Measurements from ENCODE around the gene ARMC6.

ARMC6 gene

DNA sequence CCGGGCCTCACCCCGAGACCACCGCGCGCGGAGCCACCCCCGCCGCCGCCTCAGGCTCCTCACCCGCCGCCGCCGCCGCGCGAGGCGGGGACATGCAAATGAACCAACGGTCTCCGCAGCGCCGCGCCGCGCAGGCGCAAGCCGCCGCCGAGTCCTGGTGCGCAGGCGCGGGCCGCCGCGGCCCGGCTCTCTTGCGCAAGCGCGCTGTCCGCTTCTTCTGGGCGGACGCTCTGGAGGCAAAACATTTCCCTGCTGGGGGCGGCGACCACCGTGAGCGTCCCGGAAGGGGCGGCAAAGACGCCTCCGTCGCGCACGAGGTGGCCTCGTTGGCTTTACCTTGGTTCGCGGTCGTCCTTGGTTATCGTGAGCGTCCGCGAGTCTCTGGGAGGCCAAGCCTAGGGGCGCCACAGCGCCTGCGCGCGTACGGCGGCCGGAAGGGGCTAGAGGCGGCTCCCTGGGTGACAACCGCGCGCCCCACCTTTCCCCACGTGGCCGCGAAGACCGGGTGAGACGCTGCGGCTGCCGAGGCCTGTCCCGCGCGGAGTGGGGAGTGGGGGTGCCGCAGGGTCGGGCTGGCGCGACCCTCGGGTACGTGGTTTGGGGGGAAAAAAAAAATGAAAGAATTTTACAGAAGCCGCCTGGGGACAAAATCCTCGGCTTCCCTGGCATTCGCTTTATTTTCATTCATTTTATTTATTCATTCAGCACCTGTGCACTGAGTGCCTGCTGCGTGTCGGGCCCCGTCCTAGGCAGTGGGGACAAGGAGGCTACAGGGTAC lies at the start of gene ARMC6, which contains the start of gene SUGP2:
Gene ARMC6 (plus strand): TSS at position 178 of the 778 bp plus-strand sequence. CDS start 607 bp downstream, outside the sequence.
Gene SUGP2 (minus strand): TSS at position 92 of the 778 bp plus-strand sequence. CDS start 2,446 bp downstream, outside the sequence.
- peak; percentile 99 for DNase-seq (ENCODE audit: low spot score)

DNA sequence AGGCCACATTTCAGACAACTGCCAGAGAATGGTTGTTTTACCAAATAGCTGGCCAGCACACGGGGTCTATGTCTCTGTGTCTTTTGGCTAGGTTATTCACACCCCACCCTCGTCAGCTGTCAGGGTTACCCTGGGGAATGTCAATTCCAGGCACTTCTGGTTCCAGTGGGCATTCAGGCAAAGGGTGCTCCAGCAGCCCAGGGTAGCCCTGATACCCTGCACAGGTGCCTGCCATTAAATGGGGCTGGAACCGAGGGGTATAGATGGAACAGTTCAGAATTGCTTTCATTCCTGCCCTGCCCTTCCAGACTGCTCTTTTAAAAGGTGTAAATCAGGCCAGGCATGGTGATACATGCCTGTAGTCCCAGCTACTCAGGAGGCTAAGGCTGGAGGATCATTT lies 49.2 kb upstream of the ARMC6 start:
- DNase-seq (ENCODE audit: low spot score) = no peak

DNA sequence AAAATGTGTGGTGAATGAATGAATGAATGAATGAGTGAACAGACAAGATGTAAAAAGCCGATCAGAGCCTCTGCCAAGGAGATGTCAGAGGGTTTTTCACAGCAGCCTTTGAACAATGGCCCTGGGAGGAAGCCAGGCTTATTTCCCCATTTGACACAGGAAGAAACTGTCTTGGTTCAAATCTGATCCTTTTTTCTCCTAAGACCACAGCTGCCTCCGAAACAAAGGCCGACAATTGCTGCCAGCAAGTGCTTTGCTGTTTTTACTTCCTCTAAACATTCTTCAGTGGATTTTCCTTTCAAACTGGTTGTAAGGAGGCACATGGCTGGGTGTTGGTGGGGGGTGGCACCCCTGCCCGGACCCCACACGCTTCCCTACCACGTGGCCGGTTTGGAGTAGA lies 48.1 kb upstream of the ARMC6 start:
- no peak for DNase-seq (ENCODE audit: low spot score)

DNA sequence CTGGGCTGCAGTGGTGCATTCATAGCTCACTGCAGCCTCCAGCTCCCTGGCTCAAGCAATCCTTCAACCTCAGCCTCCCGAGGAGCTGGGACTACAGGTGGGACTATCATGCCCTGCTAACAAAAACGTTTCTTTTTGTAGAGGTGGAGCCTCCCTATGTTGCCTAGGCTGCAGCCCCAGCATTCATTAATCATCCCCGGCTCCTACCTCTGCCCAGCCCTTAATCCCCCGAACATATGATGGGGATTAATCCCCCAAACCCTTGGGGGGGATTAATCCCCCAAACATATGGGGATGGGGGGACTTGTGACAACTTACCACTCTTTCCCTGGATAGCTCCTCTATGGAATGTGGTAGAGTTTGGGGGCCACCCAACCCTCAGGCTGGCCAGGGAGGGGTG lies 45.9 kb upstream of the ARMC6 start:
- DNase-seq (ENCODE audit: low spot score) = no peak

DNA sequence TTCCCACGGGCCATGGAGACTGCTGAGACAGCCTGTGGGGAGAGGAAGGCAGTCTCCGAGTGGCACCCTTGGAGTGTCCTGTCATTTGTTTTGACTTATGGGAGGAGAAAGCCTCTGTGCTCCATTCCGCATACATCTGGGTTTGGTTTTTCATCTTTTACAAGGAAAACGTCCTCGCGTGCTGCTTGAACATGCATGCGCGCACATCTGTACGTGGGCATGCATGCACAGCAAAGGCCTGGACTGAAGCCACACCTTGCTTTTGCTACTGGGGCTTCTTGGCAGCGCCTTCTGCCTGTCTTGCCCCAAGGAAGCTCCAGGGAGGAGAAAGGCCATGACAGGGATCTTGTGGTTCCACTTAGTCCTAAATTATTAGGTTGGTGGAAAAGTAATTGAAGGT lies 44.1 kb upstream of the ARMC6 start:
- no peak for DNase-seq (ENCODE audit: low spot score)

DNA sequence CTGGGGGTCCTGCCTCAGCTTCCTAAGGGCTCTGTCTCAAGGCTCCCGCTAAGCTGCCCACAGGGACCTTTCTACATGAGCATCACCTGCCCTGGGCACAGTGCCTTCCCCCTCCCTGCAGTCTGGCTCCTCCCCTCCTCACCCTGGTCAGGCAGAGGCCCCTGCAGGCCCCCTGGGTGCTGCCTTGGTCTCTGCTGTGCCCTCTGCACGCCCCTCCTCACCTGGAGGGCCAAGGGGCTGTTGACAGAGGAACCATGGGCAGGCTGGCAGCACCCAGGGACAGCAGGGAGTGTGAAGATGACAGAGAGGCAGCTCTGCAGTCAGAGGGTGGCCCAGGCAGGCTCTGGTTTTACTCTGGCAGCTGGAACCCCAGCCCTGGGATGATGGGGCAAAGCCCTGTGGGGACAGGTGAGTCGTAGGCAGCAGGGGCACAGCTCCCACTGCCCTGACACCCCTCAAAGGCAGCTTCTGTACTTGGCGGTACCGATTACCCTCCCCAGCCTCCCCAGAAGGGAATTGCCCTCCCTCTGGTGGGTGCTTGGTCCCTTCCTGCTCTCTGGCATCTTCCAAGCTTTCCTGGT lies 43.2 kb upstream of the ARMC6 start:
- DNase-seq (ENCODE audit: low spot score) = no peak

DNA sequence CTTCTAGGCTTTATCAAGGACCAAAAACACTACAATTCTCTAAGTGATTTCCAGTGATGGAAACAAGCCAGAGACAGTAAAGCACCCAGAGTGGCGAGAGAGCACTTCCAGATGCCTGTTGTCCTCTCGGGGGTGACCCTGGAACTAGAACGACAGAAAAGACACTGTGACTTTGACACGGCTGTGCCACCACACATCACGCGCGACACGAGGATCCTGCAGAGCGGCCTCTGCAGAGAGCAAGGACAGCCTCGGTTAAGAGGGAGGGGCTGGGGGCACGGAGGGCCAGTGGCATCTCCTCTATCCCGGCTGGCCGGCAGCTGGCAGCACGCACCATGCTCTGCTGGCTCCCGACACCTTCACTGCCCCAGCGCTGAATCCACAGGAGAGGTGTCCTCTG lies 42.4 kb upstream of the ARMC6 start:
- no peak for DNase-seq (ENCODE audit: low spot score)

DNA sequence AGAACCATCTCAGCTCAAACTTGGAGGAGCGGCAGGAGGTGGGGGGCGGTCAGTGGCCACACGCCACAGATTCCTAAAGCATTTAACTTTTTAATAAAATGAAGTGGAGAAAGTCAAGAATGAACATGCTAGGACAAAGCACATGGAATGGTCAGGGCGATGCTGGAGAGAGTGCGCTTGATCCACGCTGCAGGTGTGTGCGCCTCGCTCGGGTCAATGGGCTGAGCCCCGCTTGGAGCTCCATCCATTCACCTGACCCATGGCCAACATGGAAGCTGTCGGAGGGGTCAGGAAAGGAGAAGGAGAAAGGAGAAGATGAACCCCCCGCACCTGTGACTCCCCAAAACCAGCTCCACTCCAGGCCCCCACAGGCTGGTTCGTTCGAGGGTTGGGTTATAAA lies 41.9 kb upstream of the ARMC6 start:
- no peak for DNase-seq (ENCODE audit: low spot score)

DNA sequence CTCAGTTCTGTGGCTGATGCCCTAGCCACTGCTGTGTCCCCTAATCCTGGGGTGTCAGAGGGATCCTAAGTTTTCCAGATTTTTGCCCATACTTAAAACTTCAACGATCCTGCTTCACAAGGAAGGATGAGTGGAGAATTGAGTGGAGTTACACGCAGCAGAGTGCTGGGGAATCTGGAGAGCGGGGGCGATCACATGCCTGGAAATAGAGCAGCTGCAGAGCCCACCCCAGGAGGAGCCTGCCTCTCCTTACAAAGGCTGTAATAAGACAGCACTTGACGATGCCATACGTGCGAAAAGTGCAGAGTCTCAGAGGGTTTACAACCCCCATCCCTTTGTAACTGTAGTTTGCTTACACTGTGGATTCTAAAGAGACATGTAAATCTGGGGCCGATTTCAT lies 40.7 kb upstream of the ARMC6 start:
- DNase-seq (ENCODE audit: low spot score) = no peak

DNA sequence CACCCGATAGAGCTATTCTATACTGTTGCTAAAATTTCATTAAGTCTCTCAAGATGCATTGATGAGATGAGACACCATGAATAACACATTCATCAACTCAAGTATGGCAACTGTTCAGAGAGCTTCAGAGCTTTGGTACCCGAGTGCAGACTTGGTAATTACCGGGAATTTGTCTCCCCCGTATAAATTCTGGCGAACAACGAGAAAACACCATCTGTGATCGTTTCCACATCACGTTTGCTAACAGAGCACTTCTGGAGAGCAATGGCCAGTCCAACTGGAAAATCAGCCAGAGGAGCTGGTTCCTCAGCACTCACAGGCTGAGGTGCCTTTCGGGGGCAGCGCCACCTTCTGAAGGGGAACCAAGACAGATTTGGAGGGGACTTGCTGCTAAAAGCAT lies 40.3 kb upstream of the ARMC6 start:
- DNase-seq (ENCODE audit: low spot score) = no peak

DNA sequence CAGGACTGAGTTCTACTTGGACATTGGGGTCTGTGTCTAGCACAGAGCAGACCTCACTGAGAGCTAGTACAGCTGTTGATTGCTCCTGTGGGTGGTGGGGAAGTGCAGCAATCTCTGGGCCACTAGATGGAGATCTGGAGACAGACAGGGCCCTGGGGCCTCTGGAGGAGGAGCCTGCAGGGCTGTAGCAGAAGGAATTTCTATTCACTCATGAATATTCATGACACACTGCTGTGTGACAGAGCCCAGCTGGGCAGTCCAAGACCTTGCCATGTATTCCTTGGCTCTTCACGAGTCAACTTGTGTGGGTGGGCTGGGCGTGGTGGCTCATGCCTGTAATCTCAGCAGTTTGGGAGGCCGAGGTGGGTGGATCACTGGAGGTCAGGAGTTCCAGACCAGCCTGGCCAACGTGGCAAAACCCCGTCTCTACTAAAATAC lies 37.6 kb upstream of the ARMC6 start:
- peak; percentile 95 for DNase-seq (ENCODE audit: low spot score)

DNA sequence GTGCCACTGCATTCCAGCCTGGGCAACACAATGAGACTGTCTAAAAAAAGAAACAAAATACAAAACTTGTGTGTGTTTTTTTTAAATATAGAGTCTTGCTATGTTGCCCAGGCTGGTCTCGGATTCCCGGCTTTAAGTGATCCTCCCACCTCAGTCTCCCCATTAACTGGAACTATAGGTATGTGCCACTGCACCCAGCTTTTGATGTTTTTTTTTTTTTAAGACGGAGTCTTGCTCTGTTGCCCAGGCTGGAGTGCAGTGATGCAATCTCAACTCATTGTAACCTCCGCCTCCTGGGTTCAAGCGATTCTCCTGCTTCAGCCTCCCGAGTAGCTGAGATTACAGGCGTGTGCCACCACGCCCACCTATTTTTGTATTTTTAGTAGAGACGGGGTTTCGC lies 37.1 kb upstream of the ARMC6 start:
- no peak for DNase-seq (ENCODE audit: low spot score)

DNA sequence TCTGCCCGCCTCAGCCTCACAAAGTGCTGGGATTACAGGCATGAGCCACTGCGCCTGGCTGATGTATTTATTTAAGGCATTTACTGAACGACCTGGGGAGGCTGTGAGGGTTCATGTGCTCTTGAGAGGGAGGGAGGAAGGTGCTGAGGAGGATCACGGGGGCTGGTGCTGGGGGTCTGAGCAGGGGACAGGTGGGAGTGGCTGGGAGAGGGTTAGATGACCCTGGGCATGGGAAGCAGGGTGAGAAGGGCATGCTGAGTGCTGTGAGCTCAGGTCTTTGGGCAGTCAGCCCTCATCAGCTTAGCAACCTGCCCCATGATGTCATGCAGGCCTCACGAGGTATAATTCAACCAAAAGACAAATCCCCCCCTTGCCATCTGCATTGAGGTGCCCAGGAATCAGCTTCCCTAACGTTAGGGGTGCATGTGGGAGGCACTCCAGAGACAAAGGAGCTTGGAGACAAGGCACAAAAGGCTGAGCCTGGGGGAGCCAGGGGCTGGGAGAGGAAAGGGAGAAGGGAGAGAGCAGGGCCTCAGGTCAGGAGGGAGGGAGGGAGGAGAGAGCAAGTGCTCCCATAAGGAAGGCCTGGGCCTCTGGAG lies 36.5 kb upstream of the ARMC6 start:
- DNase-seq (ENCODE audit: low spot score) = no peak

DNA sequence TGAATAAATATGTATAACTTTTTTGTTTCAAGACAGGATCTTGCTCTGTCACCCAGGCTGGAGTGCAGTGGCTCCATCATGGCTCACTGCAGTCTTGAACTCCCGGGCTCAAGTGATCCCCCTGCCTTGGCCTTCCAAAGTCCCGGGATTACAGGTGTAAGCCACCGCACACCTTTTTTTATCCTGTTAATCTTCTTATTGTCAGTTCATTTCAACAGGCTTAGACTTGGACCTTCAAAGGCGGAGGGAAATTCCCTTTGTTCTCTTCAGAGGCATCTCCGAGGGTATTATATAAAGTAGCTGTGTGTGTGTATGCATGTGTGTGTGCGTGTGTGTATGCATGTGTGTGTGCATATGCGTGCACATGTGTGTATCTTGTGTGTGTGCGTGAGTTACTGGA lies 35.1 kb upstream of the ARMC6 start:
- no peak for DNase-seq (ENCODE audit: low spot score)

DNA sequence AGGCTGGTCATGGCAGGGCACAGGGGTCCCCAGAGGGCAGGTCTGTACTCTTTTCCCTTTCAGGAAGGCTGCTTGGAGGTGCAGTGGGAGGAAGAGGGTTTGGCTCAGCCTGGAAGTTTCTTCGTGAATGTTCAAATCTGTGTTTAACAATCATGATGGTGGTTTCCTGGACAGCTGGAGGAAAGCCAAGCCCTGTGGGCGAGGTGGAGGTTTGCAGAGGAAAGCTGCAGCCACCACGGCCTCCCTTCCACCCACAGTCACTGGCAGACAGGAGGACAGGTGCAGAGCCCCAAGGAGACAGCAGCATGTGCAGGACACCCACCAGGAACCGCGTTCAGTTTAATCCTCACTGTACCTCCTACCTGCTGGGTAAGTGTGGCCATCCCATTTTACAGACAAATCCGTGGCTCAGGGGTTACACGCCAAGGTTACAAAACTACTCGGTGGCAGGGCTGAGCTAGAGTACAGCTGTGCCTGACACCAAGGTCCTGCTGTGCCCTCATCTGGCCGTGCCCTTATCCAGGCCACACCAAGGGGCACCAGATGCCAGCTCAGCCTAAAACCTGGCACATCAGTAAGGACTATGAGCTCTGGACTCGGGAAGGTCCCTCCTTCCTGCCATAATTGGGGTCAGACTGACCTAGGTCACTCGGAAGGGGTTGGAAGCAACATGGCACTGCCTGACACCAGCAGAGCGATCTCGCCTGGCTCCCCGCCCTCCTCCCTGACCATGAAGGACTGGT lies 34.2 kb upstream of the ARMC6 start:
- DNase-seq (ENCODE audit: low spot score) = no peak

DNA sequence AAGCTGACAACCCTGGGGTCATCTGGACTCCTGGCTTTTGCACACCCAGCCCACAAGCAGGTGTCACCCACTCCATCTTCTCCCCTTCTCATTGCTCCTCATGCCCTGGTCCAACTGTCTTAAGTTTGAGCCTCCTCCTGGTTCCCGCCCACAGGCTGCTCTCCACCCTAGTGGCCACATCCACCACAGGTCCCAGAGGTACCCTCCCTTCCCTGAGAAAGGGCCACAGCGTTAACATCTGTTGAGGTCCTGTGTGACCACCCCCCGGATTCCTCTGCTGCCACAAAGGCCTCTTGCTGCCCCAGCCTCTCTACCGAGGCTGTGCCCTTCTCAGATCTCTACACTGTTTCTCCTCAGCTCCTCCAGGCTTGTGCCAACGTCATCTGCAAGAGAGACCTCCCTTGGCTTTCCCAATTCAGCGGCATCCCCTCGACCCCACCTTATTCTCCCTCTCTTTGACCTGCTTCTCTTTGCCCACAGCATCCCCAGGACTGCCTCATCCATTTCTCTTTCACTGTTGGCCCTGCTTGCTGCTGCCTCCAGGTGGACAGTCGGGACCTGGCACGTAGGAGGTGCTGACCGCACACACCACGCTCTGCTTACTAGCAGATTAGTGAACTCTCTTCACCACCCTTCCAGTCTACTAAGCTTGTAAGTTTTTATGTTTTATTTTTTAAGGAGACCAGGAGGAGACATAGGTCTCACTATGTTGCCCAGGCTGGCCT lies 33.3 kb upstream of the ARMC6 start:
- DNase-seq (ENCODE audit: low spot score) = no peak

DNA sequence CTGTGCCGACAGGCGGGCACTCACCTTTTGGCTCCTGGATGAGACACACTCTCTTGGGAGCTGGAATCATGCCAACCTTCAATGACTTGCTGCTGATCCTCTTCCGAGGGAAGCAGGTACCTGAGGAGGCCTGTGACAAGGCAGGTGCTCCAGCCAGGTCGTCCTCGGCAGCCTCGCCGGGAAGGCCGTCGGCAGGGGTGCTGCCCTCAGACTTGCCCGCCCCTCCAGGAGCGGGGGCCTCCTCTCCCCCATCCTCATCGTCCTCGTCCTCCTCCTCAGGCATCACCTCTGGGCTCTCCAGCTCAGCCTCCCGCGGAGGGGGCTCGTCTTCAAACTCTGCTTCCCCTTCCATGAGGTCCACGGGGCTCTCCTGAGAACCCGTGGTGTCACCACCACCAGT lies 29.3 kb upstream of the ARMC6 start:
- no peak for DNase-seq (ENCODE audit: low spot score)

DNA sequence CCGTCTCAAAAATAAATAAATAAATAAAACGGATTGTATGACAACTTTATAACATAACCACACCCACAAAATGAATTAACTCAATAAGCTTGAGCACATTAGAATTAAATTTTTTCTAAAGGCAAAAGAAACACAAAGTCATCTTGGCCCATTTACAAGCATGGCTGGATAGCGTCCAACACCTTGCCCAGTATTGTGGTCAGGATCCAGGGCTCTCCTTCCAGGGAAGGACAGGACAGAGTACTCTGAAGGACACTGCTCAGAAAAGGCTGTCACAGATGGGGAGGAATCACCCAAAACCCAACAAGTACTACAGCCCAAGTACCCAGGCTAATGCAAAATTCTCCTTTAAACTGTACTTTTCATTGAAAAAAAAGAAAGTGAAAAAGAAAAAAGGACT lies 27.2 kb upstream of the ARMC6 start:
- no peak for DNase-seq (ENCODE audit: low spot score)

DNA sequence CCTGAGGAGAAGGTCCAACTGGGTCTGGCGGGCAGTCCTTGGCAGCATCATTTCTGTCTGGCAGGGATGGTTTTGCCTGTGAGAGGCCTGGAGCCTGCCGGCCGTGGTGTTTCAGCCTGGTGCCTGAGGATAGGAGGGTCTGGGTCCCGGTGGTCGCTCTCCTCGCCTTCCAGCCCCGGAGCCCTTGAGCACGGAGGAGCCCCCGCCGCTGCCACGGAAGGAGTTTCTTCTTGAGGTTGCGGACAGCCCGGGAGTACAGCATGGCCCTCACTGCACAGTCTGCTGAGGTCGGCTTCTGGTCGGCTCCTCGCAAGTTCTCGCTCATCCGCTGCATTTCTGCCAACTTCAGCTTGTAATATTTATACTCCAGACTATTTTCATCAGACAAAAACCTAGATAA lies 23.5 kb upstream of the ARMC6 start:
- no peak for DNase-seq (ENCODE audit: low spot score)

DNA sequence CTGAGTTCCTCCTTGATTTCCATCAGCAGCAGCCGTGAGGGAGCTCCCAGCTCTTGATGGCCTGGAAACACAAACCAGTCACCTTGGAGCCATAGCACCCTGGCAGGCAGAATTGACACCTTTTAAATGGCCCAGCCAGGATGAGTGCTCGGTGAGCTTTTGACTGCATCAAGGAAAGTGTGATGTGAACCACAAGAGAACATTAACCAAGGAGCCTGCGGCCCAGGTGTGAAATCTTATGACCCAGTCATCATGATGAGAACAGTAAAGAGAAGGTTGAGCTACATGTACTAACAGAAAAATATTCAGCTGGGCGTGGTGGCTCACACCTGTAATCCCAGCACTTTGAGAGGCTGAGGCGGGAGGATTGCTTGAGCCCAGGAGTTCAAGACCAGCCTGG lies 22.9 kb upstream of the ARMC6 start:
- no peak for DNase-seq (ENCODE audit: low spot score)

DNA sequence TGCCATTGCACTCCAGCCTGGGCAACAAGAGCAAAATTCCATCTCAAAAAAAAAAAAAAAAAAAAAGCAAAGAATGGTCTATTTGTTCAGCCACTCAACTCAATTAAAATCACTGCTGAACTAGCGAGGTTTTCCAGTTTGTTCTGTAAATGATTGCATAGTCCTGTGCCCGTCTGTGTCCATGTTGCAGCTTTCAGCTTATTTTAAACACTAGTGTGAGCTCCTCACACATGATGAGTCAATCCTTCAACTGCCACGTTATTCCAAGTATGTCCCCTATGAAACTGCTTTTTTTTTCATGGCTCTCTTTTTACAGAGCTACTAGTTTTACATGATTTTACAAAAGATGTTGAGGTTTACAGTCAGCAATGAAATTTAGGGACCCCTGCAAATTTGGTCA lies 12.3 kb upstream of the ARMC6 start:
- DNase-seq (ENCODE audit: low spot score) = peak; percentile 78

DNA sequence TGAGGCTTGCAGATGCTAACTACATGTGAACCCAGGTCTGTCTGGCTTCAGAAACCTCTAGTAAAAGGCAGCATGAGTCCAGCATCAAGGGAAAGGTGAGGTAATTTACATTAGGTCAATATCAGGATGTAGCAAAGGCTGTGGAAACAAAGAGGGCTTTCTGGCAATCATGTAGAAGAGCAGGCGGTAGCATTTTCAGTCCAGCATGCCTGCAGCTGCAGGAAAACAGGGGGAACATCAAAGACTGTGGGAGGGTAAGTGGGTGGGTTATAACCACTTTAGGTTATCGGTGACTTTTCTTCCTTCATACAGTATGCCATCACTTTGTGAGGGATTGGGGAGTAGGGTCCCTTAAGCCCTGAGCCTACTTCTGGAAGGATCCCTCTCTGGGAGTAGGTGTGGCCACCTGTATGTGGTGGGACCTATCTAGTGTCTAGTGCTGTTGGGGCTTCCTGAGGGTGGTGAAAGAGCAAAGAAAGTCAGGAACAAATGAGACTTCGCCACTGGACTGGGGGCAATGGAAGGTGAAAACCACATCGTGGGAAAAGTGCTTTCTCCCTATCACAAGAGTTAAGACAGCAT lies 10.9 kb upstream of the ARMC6 start:
- no peak for DNase-seq (ENCODE audit: low spot score)

All from COLO829 (cell line).